CD4-positive, alpha-beta T cell (primary cell): Measurements from ENCODE around the gene CST6. TPM values are rescaled to one million over a fixed set of nuclear protein-coding genes. Genes with fewer than 3 reads are reported as not detected.

Source experiments
- ATAC-seq: fragments of 200-7000 bp; cut with Tn5 transposase; one replicate; pipeline ENCODE4 v1.10.0; 2022; ENCODE audit warnings: mild to moderate bottlenecking; ENCODE audit not compliant: poor library complexity
- CTCF ChIA-PET: fragments of 350-600 bp; sonication (Branson Sonifier 250); formaldehyde crosslinking; loops from one replicate; lab custom pipeline; 2021; ENCODE audit warnings: antibody characterized with exemption, inconsistent platforms; lab: Charles Lee
- POLR2A ChIA-PET: fragments of 350-600 bp; sonication (Branson Sonifier 250); formaldehyde crosslinking; loops from one replicate; lab custom pipeline; 2021; ENCODE audit warnings: antibody characterized with exemption, inconsistent platforms; lab: Charles Lee
- DNase-seq, 14 experiments: peaks; one replicate each; pipeline ENCODE4 v3.0.0-alpha.2; 2013 to 2020; ENCODE audit warnings: mixed read lengths in 2 of 14
- H3K27ac ChIP-seq, 2 donors: one replicate each; pipeline versions ENCODE4 v1.5.1 to v1.7.0; 2013; ENCODE audit warnings: low read length in 2 of 2, low read depth in 1 of 2, mild to moderate bottlenecking in 1 of 2
- H3K27me3 ChIP-seq, 2 experiments: 1 replicate in 1 of 2; 2 replicates in 1 of 2; pipeline versions ENCODE4 v1.6.1 to v1.7.0; 2013; ENCODE audit warnings: low read length in 2 of 2, control low read depth in 1 of 2, mild to moderate bottlenecking in 1 of 2, moderate library complexity in 1 of 2; ENCODE audit not compliant: insufficient read depth in 2 of 2, control insufficient read depth in 1 of 2
- H3K36me3 ChIP-seq: one replicate; pipeline ENCODE4 v1.6.1; 2013; ENCODE audit warnings: low read length, control low read depth; ENCODE audit not compliant: insufficient read depth
- H3K4me1 ChIP-seq: one replicate; pipeline ENCODE4 v1.6.1; 2013; ENCODE audit warnings: low read length, control low read depth; ENCODE audit not compliant: insufficient read depth
- H3K4me3 ChIP-seq: one replicate; pipeline ENCODE4 v1.5.1; 2013; ENCODE audit warnings: mild to moderate bottlenecking, low read length, moderate library complexity
- H3K9me3 ChIP-seq, 2 experiments: 1 replicate in 1 of 2; 2 replicates in 1 of 2; pipeline versions ENCODE4 v1.6.1 to v1.7.0; 2013; ENCODE audit warnings: low read length in 2 of 2, mild to moderate bottlenecking in 2 of 2, control low read depth in 1 of 2, moderate library complexity in 1 of 2; ENCODE audit not compliant: control insufficient read depth in 1 of 2, insufficient read depth in 1 of 2
- H3K27ac Mint-ChIP-seq: one replicate; pipeline ENCODE4 v1.8.0; 2020; ENCODE audit warnings: mixed read lengths
- H3K27me3 Mint-ChIP-seq: one replicate; pipeline ENCODE4 v1.8.0; 2021; ENCODE audit warnings: mixed read lengths
- H3K36me3 Mint-ChIP-seq: one replicate; pipeline ENCODE4 v1.8.0; 2021; ENCODE audit warnings: low read depth, mixed read lengths
- H3K4me1 Mint-ChIP-seq: one replicate; pipeline ENCODE4 v1.8.0; 2021; ENCODE audit warnings: low read depth, mixed read lengths
- H3K4me3 Mint-ChIP-seq: one replicate; pipeline ENCODE4 v1.8.0; 2020; ENCODE audit warnings: mild to moderate bottlenecking, mixed read lengths
- H3K9me3 Mint-ChIP-seq: one replicate; pipeline ENCODE4 v1.8.0; 2020; ENCODE audit warnings: mixed read lengths
- CTCF ChIP-seq: fragments of 200-600 bp; IDR thresholded peaks from one replicate; pipeline ENCODE4 v1.8.0; 2022; ENCODE audit warnings: antibody characterized with exemption, mild to moderate bottlenecking
- intact Hi-C, 2 experiments: fragments of 100-400 bp; cut with DNase I in 1 of 2; cut with micrococcal nuclease in 1 of 2; formaldehyde crosslinking; loops; one replicate each; pipeline versions ENCODE4 v1.15.1 to v1.9.0; 2023 to 2025; cut with DNase I, micrococcal nuclease
- total RNA-seq, 174 experiments: library from RNA in 2 of 174; stranded (reverse) in 2 of 174; gene quantifications; one replicate each; pipeline ENCODE4 v1.2.3 and lab custom pipeline; 2021 to 2026

CST6 gene
- total RNA-seq, 2 experiments from 2014 or later = not detected

DNA sequence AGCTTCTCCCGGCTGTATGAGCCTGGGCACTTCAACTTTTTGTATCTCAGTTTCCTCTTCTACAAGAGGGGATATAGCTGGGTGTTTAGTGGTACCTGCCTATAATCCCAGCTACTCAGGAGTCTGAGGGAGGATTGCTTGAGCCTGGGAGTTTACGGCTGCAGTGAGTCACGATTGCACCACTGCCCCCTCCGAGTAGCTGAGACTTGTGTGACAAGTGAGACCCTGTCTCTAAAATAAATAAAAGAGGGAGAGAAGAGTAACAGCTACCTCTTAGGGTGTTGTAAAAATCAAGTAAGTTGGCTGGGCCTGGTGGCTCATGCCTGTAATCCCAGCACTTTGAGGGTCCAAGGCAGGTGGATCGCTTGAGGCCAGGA is 24.5 kb downstream of the CST6 start:
- ChIA-PET POLR2A (no interaction called here), CTCF (interaction anchor here (1.2 kb wide), 1 partner anchor 14 kb away, joined by 3 read pairs; no protein-coding TSS in a partner anchor)
- no peak for ATAC-seq
- H3K27ac Mint-ChIP-seq = no peak overlapping the region
- peaks cover 6% of the 10 kb centered on the region for H3K27me3 Mint-ChIP-seq
- intact Hi-C loops = no loop called here
- no peaks in the 10 kb centered on the region for H3K9me3 Mint-ChIP-seq
- H3K36me3 ChIP-seq = no peaks in the 10 kb centered on the region
- H3K4me3 ChIP-seq = no peak overlapping the region
- no peaks in the 10 kb centered on the region for H3K4me1 Mint-ChIP-seq
- H3K27ac ChIP-seq = no peak overlapping the region
- no peak for TF ChIP-seq CTCF
- H3K27me3 ChIP-seq = peaks cover 0 to 6% of the 10 kb centered on the region in 2 experiments
- no peaks in the 10 kb centered on the region for H3K36me3 Mint-ChIP-seq
- DNase-seq = no peak
- no peak overlapping the region for H3K4me3 Mint-ChIP-seq
- no peaks in the 10 kb centered on the region for H3K4me1 ChIP-seq
- no peaks in the 10 kb centered on the region for H3K9me3 ChIP-seq

GRCh38 chr11:66037327-66037726 is 25.5 kb downstream of the CST6 start:
- CTCF ChIA-PET = no interaction called here
- H3K27ac Mint-ChIP-seq = no peak overlapping the region
- POLR2A ChIA-PET = no interaction called here
- Histone ChIP-seq H3K27ac (no peak overlapping the region), H3K4me3 (no peak overlapping the region), H3K36me3 (no peaks in the 10 kb centered on the region), H3K4me1 (no peaks in the 10 kb centered on the region), H3K9me3 (no peaks in the 10 kb centered on the region), H3K27me3 (peaks cover 0 to 6% of the 10 kb centered on the region in 2 experiments)
- H3K9me3 Mint-ChIP-seq = no peaks in the 10 kb centered on the region
- H3K36me3 Mint-ChIP-seq = no peaks in the 10 kb centered on the region
- intact Hi-C loops = no loop called here
- H3K4me3 Mint-ChIP-seq = no peak overlapping the region
- H3K27me3 Mint-ChIP-seq = peaks cover 6% of the 10 kb centered on the region
- ATAC-seq (no peak), DNase-seq (no peak)
- no peaks in the 10 kb centered on the region for H3K4me1 Mint-ChIP-seq
- TF ChIP-seq CTCF = no peak

DNA sequence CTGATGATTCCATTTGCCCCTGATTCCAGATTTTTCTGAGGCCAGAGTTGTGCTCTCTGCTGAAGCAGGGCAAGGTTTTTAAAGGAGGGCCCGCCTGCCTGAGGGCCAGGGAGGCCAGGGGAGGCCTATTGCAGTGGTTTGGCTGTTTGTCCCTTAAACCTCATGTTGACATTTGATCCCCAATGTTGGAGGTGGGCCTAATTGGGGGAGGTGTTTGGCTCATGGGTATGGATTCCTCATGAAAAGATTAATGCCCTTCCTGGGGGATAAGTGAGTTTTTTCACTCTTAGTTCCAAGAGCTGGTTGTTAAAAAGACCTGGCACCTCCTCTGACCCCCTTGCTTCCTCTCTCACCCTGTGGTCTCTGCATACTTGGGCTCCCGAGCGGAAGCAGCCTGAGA is 28.0 kb downstream of the CST6 start:
- Mint-ChIP-seq H3K27me3 (peaks cover 3% of the 10 kb centered on the region), H3K4me3 (no peak overlapping the region), H3K36me3 (no peaks in the 10 kb centered on the region), H3K9me3 (no peaks in the 10 kb centered on the region), H3K4me1 (peaks cover 4% of the 10 kb centered on the region), H3K27ac (no peak overlapping the region)
- ATAC-seq = no peak
- no peak for DNase-seq
- Histone ChIP-seq H3K27me3 (peaks cover 0 to 6% of the 10 kb centered on the region in 2 experiments), H3K36me3 (no peaks in the 10 kb centered on the region), H3K9me3 (no peaks in the 10 kb centered on the region), H3K27ac (no peak overlapping the region), H3K4me1 (peaks cover 3% of the 10 kb centered on the region), H3K4me3 (no peak overlapping the region)
- CTCF ChIA-PET = no interaction called here
- TF ChIP-seq CTCF = no peak
- POLR2A ChIA-PET = no interaction called here
- intact Hi-C loops = loop anchor here in 1 of 2 experiments (10.0 kb wide), 1 partner anchor 325 kb away; the partner anchor contains the start of gene KAT5
